ENCODE results near the gene ZBTB40. TPM values are rescaled to one million over a fixed set of nuclear protein-coding genes. Genes with fewer than 3 reads are reported as not detected.
A peak's percentile ranks its signal among the peaks of the same experiment; 100 is the strongest.

The ZBTB40 gene
- total and polyA plus RNA-seq, 9 of the 15 experiments (the other 6 are each of a cell fraction or from before 2014, with no cell fraction given) = 2.6 to 26.0 (median 18.8) TPM

DNA sequence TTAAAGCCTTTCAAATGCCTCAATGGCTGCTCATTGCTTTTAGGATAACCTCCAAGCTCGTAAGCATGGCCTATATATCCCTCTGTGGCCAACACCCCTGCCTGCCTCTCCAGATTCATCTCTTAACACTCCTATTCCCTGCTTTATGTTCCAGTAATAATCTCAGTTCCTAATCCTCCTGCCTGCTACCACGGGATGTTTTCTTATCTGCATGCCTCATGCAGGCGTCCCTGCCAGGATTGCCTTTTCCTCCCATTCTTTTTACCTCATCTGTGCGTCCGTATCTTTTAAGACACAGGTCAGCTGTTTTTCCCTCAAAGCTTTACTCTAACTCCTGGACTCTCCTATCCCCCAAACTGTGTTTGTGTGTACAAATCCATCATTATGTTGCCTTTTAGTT is 36.1 kb downstream of the ZBTB40 start (continued):
- TF ChIP-seq, protein P1, sequence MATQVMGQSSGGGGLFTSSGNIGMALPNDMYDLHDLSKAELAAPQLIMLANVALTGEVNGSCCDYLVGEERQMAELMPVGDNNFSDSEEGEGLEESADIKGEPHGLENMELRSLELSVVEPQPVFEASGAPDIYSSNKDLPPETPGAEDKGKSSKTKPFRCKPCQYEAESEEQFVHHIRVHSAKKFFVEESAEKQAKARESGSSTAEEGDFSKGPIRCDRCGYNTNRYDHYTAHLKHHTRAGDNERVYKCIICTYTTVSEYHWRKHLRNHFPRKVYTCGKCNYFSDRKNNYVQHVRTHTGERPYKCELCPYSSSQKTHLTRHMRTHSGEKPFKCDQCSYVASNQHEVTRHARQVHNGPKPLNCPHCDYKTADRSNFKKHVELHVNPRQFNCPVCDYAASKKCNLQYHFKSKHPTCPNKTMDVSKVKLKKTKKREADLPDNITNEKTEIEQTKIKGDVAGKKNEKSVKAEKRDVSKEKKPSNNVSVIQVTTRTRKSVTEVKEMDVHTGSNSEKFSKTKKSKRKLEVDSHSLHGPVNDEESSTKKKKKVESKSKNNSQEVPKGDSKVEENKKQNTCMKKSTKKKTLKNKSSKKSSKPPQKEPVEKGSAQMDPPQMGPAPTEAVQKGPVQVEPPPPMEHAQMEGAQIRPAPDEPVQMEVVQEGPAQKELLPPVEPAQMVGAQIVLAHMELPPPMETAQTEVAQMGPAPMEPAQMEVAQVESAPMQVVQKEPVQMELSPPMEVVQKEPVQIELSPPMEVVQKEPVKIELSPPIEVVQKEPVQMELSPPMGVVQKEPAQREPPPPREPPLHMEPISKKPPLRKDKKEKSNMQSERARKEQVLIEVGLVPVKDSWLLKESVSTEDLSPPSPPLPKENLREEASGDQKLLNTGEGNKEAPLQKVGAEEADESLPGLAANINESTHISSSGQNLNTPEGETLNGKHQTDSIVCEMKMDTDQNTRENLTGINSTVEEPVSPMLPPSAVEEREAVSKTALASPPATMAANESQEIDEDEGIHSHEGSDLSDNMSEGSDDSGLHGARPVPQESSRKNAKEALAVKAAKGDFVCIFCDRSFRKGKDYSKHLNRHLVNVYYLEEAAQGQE (IDR thresholded peaks at IDR 0.05; ENCODE audit: borderline replicate concordance) = no peak
- TF ChIP-seq, protein P1 (CRISPR knock-in tag; IDR thresholded peaks at IDR 0.05; ENCODE audit: low read depth) = no peak
- TF ChIP-seq HDAC1 (IDR thresholded peaks at IDR 0.05) = peak; percentile 34 to 95; a peak in 3 of 4 replicates
- 0 out of 2 replicates have a peak, but pooled peaks have one; percentile 22 for TF ChIP-seq ELF4 (CRISPR knock-in tag; IDR thresholded peaks at IDR 0.05)
- no peak for TF ChIP-seq ZFPM2 (CRISPR knock-in tag; IDR thresholded peaks at IDR 0.05)
- TF ChIP-seq, protein P2, sequence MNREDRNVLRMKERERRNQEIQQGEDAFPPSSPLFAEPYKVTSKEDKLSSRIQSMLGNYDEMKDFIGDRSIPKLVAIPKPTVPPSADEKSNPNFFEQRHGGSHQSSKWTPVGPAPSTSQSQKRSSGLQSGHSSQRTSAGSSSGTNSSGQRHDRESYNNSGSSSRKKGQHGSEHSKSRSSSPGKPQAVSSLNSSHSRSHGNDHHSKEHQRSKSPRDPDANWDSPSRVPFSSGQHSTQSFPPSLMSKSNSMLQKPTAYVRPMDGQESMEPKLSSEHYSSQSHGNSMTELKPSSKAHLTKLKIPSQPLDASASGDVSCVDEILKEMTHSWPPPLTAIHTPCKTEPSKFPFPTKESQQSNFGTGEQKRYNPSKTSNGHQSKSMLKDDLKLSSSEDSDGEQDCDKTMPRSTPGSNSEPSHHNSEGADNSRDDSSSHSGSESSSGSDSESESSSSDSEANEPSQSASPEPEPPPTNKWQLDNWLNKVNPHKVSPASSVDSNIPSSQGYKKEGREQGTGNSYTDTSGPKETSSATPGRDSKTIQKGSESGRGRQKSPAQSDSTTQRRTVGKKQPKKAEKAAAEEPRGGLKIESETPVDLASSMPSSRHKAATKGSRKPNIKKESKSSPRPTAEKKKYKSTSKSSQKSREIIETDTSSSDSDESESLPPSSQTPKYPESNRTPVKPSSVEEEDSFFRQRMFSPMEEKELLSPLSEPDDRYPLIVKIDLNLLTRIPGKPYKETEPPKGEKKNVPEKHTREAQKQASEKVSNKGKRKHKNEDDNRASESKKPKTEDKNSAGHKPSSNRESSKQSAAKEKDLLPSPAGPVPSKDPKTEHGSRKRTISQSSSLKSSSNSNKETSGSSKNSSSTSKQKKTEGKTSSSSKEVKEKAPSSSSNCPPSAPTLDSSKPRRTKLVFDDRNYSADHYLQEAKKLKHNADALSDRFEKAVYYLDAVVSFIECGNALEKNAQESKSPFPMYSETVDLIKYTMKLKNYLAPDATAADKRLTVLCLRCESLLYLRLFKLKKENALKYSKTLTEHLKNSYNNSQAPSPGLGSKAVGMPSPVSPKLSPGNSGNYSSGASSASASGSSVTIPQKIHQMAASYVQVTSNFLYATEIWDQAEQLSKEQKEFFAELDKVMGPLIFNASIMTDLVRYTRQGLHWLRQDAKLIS (CRISPR knock-in tag; IDR thresholded peaks at IDR 0.05) = no peak
- no peak for TF ChIP-seq ESRRB (CRISPR knock-in tag; IDR thresholded peaks at IDR 0.05; ENCODE audit: borderline replicate concordance)
- no peak for TF ChIP-seq ZNF79 (CRISPR knock-in tag; IDR thresholded peaks at IDR 0.05; ENCODE audit: low read depth)
- TF ChIP-seq HDAC2 (IDR thresholded peaks at IDR 0.05) = peak; percentile 84
- no peak for TF ChIP-seq ZNF347 (CRISPR knock-in tag; IDR thresholded peaks at IDR 0.05; ENCODE audit: low read depth)
- peak; percentile 92 for TF ChIP-seq CBFA2T3 (IDR thresholded peaks at IDR 0.05)
- no peak for TF ChIP-seq BACH1 (tag; IDR thresholded peaks at IDR 0.05)
- 0 out of 2 replicates have a peak, but pooled peaks have one; percentile 42 for TF ChIP-seq KLF16 (IDR thresholded peaks at IDR 0.05)
- peak; percentile 13; the same call in 1 of the 2 replicates for TF ChIP-seq STAT5A (IDR thresholded peaks at IDR 0.05; ENCODE audit: borderline replicate concordance, low read length)
- no peak for TF ChIP-seq CBX2 (IDR thresholded peaks at IDR 0.05; ENCODE audit: insufficient read depth, low read length, poor library complexity, severe bottlenecking)
- TF ChIP-seq EP400 (IDR thresholded peaks at IDR 0.05) = no peak
- peak; percentile 78 for TF ChIP-seq TEAD4 (IDR thresholded peaks at IDR 0.05; ENCODE audit: low read length)
- no peak for TF ChIP-seq TEAD4 (CRISPR knock-in tag; IDR thresholded peaks at IDR 0.05; ENCODE audit: borderline replicate concordance)
- TF ChIP-seq ZNF133 (CRISPR knock-in tag; IDR thresholded peaks at IDR 0.05) = no peak
- TF ChIP-seq ZNF143 (CRISPR knock-in tag; IDR thresholded peaks at IDR 0.05) = no peak

All from K562 (cell line).